ENCODE data around the gene HSPA4. TPM values are rescaled to one million over a fixed set of nuclear protein-coding genes. Genes with fewer than 3 reads are reported as not detected.

HSPA4 gene
- total RNA-seq, 1 donor from 2014 or later: 133 TPM

DNA sequence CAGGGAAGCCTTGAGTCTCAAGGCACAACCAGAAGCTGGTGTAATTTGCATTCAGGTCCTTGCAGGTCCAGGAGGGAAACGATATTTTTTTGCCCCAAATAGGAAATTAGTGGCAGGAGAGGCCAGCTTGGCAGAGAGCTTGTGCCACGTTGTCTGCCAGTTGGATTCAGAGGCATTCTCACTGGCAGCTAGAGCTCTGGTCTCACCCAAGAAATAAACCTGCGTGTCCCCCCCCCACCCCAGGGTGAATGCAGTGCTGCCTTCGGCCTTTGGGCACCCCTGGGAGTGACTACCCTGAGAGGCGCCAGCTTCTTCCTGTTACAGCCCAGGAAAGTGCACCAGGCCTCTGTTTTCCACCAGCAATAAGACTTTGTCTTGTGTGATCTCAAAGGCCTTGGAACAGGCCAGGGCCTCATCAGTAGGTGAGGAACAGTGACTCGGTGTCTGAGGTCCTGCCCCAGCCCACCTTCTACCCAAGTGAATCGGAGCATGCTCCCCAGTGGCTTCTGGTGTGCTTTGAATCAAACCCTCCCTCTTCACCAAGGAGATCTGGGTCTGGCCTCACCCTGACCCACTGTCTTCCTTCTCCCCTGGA lies 68.4 kb downstream of the HSPA4 start:
- no peak overlapping the region for H3K27ac Mint-ChIP-seq
- H3K27me3 Mint-ChIP-seq: no peaks in the 10 kb centered on the region
- DNase-seq (ENCODE audit: low spot score, unreplicated experiment): no peak
- H3K4me1 Mint-ChIP-seq (ENCODE audit: low read depth): no peaks in the 10 kb centered on the region
- TF ChIP-seq, protein P1, sequence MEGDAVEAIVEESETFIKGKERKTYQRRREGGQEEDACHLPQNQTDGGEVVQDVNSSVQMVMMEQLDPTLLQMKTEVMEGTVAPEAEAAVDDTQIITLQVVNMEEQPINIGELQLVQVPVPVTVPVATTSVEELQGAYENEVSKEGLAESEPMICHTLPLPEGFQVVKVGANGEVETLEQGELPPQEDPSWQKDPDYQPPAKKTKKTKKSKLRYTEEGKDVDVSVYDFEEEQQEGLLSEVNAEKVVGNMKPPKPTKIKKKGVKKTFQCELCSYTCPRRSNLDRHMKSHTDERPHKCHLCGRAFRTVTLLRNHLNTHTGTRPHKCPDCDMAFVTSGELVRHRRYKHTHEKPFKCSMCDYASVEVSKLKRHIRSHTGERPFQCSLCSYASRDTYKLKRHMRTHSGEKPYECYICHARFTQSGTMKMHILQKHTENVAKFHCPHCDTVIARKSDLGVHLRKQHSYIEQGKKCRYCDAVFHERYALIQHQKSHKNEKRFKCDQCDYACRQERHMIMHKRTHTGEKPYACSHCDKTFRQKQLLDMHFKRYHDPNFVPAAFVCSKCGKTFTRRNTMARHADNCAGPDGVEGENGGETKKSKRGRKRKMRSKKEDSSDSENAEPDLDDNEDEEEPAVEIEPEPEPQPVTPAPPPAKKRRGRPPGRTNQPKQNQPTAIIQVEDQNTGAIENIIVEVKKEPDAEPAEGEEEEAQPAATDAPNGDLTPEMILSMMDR (IDR thresholded peaks at IDR 0.05; ENCODE audit: unreplicated experiment): no peak
- H3K36me3 Mint-ChIP-seq (ENCODE audit: insufficient read depth): no peaks in the 10 kb centered on the region
- H3K4me3 Mint-ChIP-seq (ENCODE audit: low read depth): no peak overlapping the region
- no peaks in the 10 kb centered on the region for H3K9me3 Mint-ChIP-seq (ENCODE audit: low read depth)

DNA sequence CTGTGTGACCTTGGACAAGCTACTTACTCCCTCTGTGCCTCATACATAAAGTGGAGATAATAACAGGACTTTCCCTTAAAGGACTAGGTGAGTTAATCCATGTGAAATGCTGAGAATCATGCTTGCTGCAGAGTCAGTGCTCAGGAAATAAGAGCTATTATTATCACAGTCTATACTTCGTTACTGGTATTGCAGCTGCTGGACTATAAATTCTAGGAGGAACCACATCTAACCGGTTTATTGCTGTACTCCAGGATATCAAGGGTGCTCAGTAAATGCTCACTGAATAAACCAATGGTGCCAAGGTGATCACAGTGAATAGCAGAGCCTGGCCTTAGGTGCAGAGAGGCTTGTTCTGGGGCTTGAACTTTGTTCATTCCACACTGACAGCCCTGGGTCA lies 69.3 kb downstream of the HSPA4 start:
- TF ChIP-seq, protein P1 (IDR thresholded peaks at IDR 0.05; ENCODE audit: unreplicated experiment): no peak
- H3K9me3 Mint-ChIP-seq (ENCODE audit: low read depth): no peaks in the 10 kb centered on the region
- H3K4me1 Mint-ChIP-seq (ENCODE audit: low read depth): no peaks in the 10 kb centered on the region
- H3K27ac Mint-ChIP-seq: no peak overlapping the region
- no peaks in the 10 kb centered on the region for H3K27me3 Mint-ChIP-seq
- no peak for DNase-seq (ENCODE audit: low spot score, unreplicated experiment)
- no peak overlapping the region for H3K4me3 Mint-ChIP-seq (ENCODE audit: low read depth)
- H3K36me3 Mint-ChIP-seq (ENCODE audit: insufficient read depth): no peaks in the 10 kb centered on the region

DNA sequence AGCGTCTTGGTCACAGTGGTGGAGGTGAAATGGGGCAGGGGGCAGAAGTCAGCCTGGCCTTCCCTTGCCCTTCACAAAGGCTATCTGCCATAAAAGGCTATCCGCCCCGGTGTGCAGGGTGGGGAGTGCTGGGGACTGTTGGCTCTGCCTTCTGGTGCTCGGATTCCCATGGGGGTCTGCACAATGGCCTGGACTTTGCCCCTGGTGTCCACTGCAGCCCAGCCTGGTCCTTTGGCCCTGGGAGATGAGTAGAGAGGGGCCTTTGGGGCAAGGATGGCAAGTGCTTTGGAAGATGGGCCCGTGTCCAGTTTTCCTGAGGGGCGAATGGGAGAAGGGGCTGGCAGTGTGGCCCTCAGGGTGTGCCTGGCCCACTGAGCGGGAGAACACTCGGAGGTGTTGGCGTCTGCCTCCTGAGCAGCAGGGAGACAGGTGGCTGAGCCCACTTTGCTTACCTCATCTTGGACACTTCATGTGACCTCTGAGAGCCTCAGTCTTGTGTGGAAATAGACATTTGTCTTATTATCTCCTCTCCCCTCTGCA lies 69.9 kb downstream of the HSPA4 start:
- Mint-ChIP-seq H3K4me3 (ENCODE audit: low read depth) (no peak overlapping the region), H3K27ac (no peak overlapping the region), H3K36me3 (ENCODE audit: insufficient read depth) (no peaks in the 10 kb centered on the region), H3K4me1 (ENCODE audit: low read depth) (no peaks in the 10 kb centered on the region), H3K27me3 (peaks cover 2% of the 10 kb centered on the region), H3K9me3 (ENCODE audit: low read depth) (no peaks in the 10 kb centered on the region)
- TF ChIP-seq, protein P1 (IDR thresholded peaks at IDR 0.05; ENCODE audit: unreplicated experiment): no peak
- DNase-seq (ENCODE audit: low spot score, unreplicated experiment): no peak

DNA sequence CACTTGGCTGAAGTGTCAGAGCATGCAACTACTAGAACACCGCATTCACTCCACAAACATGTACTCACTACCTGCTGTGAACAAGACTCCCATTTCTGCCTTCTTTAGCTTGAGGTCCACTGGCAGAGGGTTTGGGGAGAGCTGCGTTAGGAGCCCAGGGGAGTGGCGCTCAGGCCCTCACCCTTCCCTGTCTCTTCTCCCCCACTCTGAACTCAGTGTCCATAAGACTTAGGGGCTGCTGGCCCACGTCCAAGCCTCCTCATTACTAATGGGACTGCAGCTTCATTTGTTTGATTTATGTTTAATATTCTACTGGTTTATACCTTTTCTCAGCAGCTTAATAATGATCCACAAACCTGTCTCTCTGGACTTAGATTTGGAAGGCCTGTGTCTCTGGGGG lies 70.9 kb downstream of the HSPA4 start:
- no peaks in the 10 kb centered on the region for H3K36me3 Mint-ChIP-seq (ENCODE audit: insufficient read depth)
- no peak overlapping the region for H3K4me3 Mint-ChIP-seq (ENCODE audit: low read depth)
- no peaks in the 10 kb centered on the region for H3K4me1 Mint-ChIP-seq (ENCODE audit: low read depth)
- no peak for DNase-seq (ENCODE audit: low spot score, unreplicated experiment)
- H3K27ac Mint-ChIP-seq: no peak overlapping the region
- peaks cover 2% of the 10 kb centered on the region for H3K27me3 Mint-ChIP-seq
- H3K9me3 Mint-ChIP-seq (ENCODE audit: low read depth): no peaks in the 10 kb centered on the region
- TF ChIP-seq, protein P1 (IDR thresholded peaks at IDR 0.05; ENCODE audit: unreplicated experiment): no peak

DNA sequence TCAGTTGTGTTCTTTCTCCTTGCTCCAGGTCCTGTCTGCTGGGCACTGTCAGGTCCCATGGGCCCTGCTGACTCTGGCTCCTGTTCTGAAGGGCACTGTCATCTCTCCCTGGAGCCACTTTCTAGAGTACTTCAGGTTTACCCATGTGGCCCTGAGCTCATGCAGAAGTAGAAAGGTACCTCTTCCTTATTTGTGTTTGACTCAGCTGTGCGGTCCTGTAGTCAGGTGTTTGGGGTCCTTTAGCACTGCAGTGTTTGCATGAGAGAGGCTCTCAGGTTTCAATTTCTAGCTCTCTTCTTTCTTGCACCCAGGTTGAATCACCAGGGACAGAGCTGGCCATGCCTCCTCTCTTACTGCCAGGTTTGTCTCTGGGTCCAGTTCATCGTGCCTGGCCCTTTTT lies 71.5 kb downstream of the HSPA4 start:
- no peaks in the 10 kb centered on the region for H3K9me3 Mint-ChIP-seq (ENCODE audit: low read depth)
- no peak for DNase-seq (ENCODE audit: low spot score, unreplicated experiment)
- no peak overlapping the region for H3K4me3 Mint-ChIP-seq (ENCODE audit: low read depth)
- H3K4me1 Mint-ChIP-seq (ENCODE audit: low read depth): no peaks in the 10 kb centered on the region
- TF ChIP-seq, protein P1 (IDR thresholded peaks at IDR 0.05; ENCODE audit: unreplicated experiment): no peak
- peaks cover 4% of the 10 kb centered on the region for H3K27me3 Mint-ChIP-seq
- H3K27ac Mint-ChIP-seq: no peak overlapping the region
- no peaks in the 10 kb centered on the region for H3K36me3 Mint-ChIP-seq (ENCODE audit: insufficient read depth)

All from progenitor cell of endocrine pancreas (in vitro differentiated cells).